IPS-15b (cell line): ENCODE data around the gene PKN1.
"Not testable (repeated sequence)": the region's sequence is repeated elsewhere in the genome, so short reads cannot be mapped to it uniquely, and the experiment has no call there.

Source experiments
- H3K27me3 ChIP-seq: one replicate; pipeline ENCODE4 v1.6.1; 2013; ENCODE audit warnings: low read length; ENCODE audit not compliant: control insufficient read depth, insufficient read depth
- H3K36me3 ChIP-seq: one replicate; pipeline ENCODE4 v1.6.1; 2013; ENCODE audit warnings: low read length; ENCODE audit not compliant: control insufficient read depth, insufficient read depth
- H3K4me1 ChIP-seq: one replicate; pipeline ENCODE4 v1.6.1; 2013; ENCODE audit warnings: mild to moderate bottlenecking, low read length; ENCODE audit not compliant: control insufficient read depth, insufficient read depth
- H3K4me3 ChIP-seq: one replicate; pipeline ENCODE4 v1.5.1; 2013; ENCODE audit warnings: low read depth, low read length
- H3K9ac ChIP-seq: one replicate; pipeline ENCODE4 v1.6.1; 2013; ENCODE audit warnings: low read depth, mild to moderate bottlenecking, low read length
- H3K9me3 ChIP-seq: one replicate; pipeline ENCODE4 v1.6.1; 2013; ENCODE audit warnings: mild to moderate bottlenecking, low read length; ENCODE audit not compliant: control insufficient read depth, insufficient read depth

The PKN1 gene

GRCh38 chr19:14400951-14401431 lies 32.1 kb upstream of the PKN1 start:
- Histone ChIP-seq H3K4me3 (no peak overlapping the region), H3K9ac (no peak overlapping the region), H3K4me1 (peaks cover 4% of the 10 kb centered on the region), H3K36me3 (no peaks in the 10 kb centered on the region), H3K9me3 (no peaks in the 10 kb centered on the region), H3K27me3 (no peaks in the 10 kb centered on the region)

GRCh38 chr19:14401468-14402195 lies 31.5 kb upstream of the PKN1 start:
- H3K9me3 ChIP-seq, result no peaks in the 10 kb centered on the region
- H3K36me3 ChIP-seq, result peaks cover 1% of the 10 kb centered on the region
- no peak overlapping the region for H3K9ac ChIP-seq
- H3K4me3 ChIP-seq, result no peak overlapping the region
- H3K27me3 ChIP-seq, result no peaks in the 10 kb centered on the region
- peaks cover 6% of the 10 kb centered on the region for H3K4me1 ChIP-seq

GRCh38 chr19:14402332-14403144 lies 30.6 kb upstream of the PKN1 start:
- peaks cover 9% of the 10 kb centered on the region for H3K36me3 ChIP-seq

GRCh38 chr19:14403145-14403930 lies 29.8 kb upstream of the PKN1 start:
- not testable (repeated sequence) for H3K9ac ChIP-seq, H3K4me3 ChIP-seq, H3K27me3 ChIP-seq, H3K9me3 ChIP-seq, H3K4me1 ChIP-seq
- peaks cover 17% of the 10 kb centered on the region for H3K36me3 ChIP-seq

More at GRCh38 chr19:14402332-14403144, 30.6 kb upstream of the PKN1 start:
- H3K4me1 ChIP-seq, result peaks cover 7% of the 10 kb centered on the region
- H3K9ac ChIP-seq, result no peak overlapping the region
- H3K4me3 ChIP-seq, result no peak overlapping the region
- no peaks in the 10 kb centered on the region for H3K9me3 ChIP-seq
- no peaks in the 10 kb centered on the region for H3K27me3 ChIP-seq

- Histone ChIP-seq H3K36me3 (peaks cover 26% of the 10 kb centered on the region), H3K27me3 (no peaks in the 10 kb centered on the region), H3K9ac (no peak overlapping the region), H3K4me1 (peaks cover 7% of the 10 kb centered on the region), H3K4me3 (no peak overlapping the region), H3K9me3 (no peaks in the 10 kb centered on the region)
Measured at GRCh38 chr19:14404312-14404711, 28.8 kb upstream of the PKN1 start.

DNA sequence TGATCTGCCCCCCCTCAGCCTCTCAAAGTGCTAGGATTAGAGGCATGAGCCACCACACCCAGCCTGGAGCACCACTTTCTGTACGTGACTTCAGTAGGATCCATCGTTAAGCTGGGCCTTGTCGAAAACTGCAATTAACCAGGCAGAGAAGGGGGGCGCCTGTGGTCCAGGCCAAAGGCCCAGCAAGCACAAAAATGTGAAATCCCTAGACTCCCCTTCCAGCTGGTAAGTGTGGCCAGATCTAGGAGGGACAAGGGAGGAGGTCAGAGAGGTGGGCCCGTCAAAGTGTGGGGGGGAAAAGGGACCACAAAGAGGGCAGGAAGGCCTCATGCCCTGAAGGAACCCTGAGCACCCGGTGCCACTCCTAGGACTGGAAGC lies 27.7 kb upstream of the PKN1 start:
- Histone ChIP-seq H3K27me3 (no peaks in the 10 kb centered on the region), H3K4me1 (peaks cover 7% of the 10 kb centered on the region), H3K36me3 (peaks cover 37% of the 10 kb centered on the region), H3K9me3 (no peaks in the 10 kb centered on the region), H3K9ac (peak overlapping the region; percentile 41), H3K4me3 (peak overlapping the region; percentile 59)

DNA sequence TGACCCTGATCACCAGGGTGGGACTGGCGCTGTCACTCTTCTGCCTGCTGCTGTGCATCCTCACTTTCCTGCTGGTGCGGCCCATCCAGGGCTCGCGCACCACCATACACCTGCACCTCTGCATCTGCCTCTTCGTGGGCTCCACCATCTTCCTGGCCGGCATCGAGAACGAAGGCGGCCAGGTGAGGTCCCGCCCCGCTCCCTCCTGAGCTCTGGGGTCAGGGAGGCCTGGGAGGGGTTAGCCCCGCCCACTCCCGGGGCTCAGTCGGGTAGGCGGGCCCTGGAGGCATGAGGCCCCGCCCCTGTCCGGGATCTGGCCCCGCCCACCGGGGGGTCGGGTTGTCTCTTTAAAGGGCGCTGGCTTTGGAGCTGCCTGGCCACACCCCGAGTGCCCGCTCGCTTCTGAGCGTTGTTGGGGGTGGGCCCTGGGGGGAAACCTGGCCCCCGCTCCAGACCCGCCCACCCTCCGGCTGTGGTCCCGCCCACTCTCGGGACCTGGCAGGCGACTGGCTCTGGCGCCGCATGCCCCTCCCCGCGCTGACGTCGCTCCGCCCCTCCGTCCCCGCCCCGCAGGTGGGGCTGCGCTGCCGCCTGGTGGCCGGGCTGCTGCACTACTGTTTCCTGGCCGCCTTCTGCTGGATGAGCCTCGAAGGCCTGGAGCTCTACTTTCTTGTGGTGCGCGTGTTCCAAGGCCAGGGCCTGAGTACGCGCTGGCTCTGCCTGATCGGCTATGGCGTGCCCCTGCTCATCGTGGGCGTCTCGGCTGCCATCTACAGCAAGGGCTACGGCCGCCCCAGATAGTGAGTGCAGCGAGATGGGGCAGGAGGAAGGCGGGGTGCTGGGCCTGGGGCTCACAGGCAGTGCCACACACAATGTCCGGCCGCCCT lies 27.1 kb upstream of the PKN1 start:
- Histone ChIP-seq H3K36me3 (peaks cover 43% of the 10 kb centered on the region), H3K27me3 (no peaks in the 10 kb centered on the region), H3K4me1 (peaks cover 7% of the 10 kb centered on the region), H3K9ac (peak overlapping the region; percentile 41), H3K4me3 (peak overlapping the region; percentile 59), H3K9me3 (no peaks in the 10 kb centered on the region)

GRCh38 chr19:14406645-14407401 lies 26.3 kb upstream of the PKN1 start:
- H3K9me3 ChIP-seq, result no peaks in the 10 kb centered on the region
- H3K27me3 ChIP-seq, result no peaks in the 10 kb centered on the region
- no peak overlapping the region for H3K9ac ChIP-seq
- H3K36me3 ChIP-seq, result peaks cover 51% of the 10 kb centered on the region
- peaks cover 7% of the 10 kb centered on the region for H3K4me1 ChIP-seq
- no peak overlapping the region for H3K4me3 ChIP-seq

DNA sequence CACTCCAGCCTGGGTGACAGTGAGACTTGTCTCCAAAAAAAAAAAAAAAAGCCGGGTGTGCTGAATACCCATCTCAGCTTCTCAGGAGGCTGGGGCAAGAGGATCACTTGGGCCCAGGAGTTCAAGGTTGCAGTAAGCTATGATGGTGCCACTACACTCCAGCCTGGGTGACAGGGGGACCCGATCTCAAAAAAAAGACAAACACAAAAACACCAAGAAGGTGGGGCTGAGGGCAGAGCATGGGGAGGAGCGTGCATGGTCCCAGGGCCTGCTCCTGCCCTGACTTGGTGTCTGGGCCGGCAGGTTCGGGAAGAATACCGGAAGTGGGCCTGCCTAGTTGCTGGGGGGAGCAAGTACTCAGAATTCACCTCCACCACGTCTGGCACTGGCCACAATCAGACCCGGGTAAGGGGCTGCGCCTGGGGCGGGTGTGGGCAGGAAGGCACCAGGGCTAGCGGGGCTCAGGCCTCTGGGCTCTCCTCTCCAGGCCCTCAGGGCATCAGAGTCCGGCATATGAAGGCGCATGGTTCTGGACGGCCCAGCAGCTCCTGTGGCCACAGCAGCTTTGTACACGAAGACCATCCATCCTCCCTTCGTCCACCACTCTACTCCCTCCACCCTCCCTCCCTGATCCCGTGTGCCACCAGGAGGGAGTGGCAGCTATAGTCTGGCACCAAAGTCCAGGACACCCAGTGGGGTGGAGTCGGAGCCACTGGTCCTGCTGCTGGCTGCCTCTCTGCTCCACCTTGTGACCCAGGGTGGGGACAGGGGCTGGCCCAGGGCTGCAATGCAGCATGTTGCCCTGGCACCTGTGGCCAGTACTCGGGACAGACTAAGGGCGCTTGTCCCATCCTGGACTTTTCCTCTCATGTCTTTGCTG lies 25.3 kb upstream of the PKN1 start:
- Histone ChIP-seq H3K36me3 (peaks cover 62% of the 10 kb centered on the region), H3K4me3 (no peak overlapping the region), H3K9ac (no peak overlapping the region), H3K4me1 (peaks cover 7% of the 10 kb centered on the region), H3K9me3 (no peaks in the 10 kb centered on the region), H3K27me3 (no peaks in the 10 kb centered on the region)
